ENCODE measurements around the gene UBE2G2.

UBE2G2 gene

DNA sequence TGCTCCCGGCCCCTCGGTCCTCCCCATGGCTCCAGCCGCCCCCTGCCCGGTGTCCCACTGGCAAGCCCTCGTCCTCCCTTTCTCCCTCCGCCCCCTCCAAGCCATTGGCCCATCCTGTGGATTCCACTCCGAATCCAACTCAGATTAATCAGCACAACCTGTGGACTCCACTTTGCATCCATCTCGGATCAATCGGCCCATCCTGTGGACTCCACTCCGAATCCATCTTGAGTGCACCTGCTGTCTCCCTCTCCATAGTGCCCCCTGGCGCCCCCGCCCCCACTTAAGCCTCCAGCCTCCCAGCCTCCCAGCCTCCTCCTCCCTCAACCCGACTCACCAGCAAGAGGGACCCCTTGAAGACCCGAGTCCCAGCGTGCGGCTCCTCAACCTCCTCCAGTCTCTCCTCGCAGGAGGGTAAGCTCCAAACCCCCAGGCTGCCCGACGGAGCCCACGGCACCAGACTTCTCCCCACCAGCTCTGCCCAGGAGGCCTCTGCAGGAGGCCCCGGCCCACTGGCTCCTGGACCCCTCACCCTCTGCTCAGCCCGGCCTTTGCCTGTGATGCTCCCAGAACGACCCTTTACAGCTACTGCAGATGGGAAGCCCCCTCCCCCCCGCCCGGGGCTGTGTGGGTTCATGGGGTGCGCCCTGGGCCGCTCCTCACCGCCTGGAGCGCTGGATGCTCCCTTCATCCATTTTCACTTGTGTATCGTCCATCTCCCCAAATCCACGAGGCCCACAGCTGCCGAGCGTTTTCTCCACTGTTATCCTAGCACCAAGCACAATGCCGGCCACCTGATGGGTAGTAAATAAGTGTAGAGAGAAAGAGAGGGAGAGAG lies 49.6 kb downstream of the UBE2G2 start:
- no peak for DNase-seq (ENCODE audit: low read depth in 1 of 2, low spot score in 1 of 2)
- H3K27ac ChIP-seq (replicated peaks): no peak overlapping the region
- no peak overlapping the region for H3K4me3 ChIP-seq (replicated peaks; ENCODE audit: insufficient read depth, low read length)
- no peak for TF ChIP-seq GABPA (IDR thresholded peaks at IDR 0.05; ENCODE audit: low read depth)
- no peak for TF ChIP-seq SPI1 (IDR thresholded peaks at IDR 0.05; ENCODE audit: borderline replicate concordance, low read depth)
- TF ChIP-seq POLR2AphosphoS5 (IDR thresholded peaks at IDR 0.05; ENCODE audit: low read depth): no peak
- TF ChIP-seq REST (IDR thresholded peaks at IDR 0.05; ENCODE audit: insufficient replicate concordance, low read depth): no peak
- no peak for TF ChIP-seq CTCF (IDR thresholded peaks at IDR 0.05; ENCODE audit: insufficient read depth, low read length)
- H3K27me3 ChIP-seq (ENCODE audit: insufficient read depth, poor library complexity, severe bottlenecking): no peaks in the 10 kb centered on the region

- no peak overlapping the region for H3K4me3 ChIP-seq (replicated peaks; ENCODE audit: insufficient read depth, low read length)
- no peaks in the 10 kb centered on the region for H3K27me3 ChIP-seq (ENCODE audit: insufficient read depth, poor library complexity, severe bottlenecking)
- no peak overlapping the region for H3K27ac ChIP-seq (replicated peaks)
- no peak for DNase-seq (ENCODE audit: low read depth in 1 of 2, low spot score in 1 of 2)
- TF ChIP-seq GABPA (IDR thresholded peaks at IDR 0.05; ENCODE audit: low read depth) (no peak), SPI1 (IDR thresholded peaks at IDR 0.05; ENCODE audit: borderline replicate concordance, low read depth) (no peak), REST (IDR thresholded peaks at IDR 0.05; ENCODE audit: insufficient replicate concordance, low read depth) (no peak), POLR2AphosphoS5 (IDR thresholded peaks at IDR 0.05; ENCODE audit: low read depth) (no peak), CTCF (IDR thresholded peaks at IDR 0.05; ENCODE audit: insufficient read depth, low read length) (no peak)
Measured at GRCh38 chr21:44751186-44751798, 50.3 kb downstream of the UBE2G2 start.

- TF ChIP-seq REST (IDR thresholded peaks at IDR 0.05; ENCODE audit: insufficient replicate concordance, low read depth) (no peak), POLR2AphosphoS5 (IDR thresholded peaks at IDR 0.05; ENCODE audit: low read depth) (no peak), SPI1 (IDR thresholded peaks at IDR 0.05; ENCODE audit: borderline replicate concordance, low read depth) (no peak), CTCF (IDR thresholded peaks at IDR 0.05; ENCODE audit: insufficient read depth, low read length) (no peak), GABPA (IDR thresholded peaks at IDR 0.05; ENCODE audit: low read depth) (no peak)
- Histone ChIP-seq H3K27me3 (ENCODE audit: insufficient read depth, poor library complexity, severe bottlenecking) (no peaks in the 10 kb centered on the region), H3K4me3 (replicated peaks; ENCODE audit: insufficient read depth, low read length) (no peak overlapping the region)
Measured at GRCh38 chr21:44750675-44751025, 51.0 kb downstream of the UBE2G2 start.

More at GRCh38 chr21:44750675-44751025, 51.0 kb downstream of the UBE2G2 start:
- no peak overlapping the region for H3K27ac ChIP-seq (replicated peaks)
- no peak for DNase-seq (ENCODE audit: low read depth in 1 of 2, low spot score in 1 of 2)
